SK-MEL-5 (cell line): ENCODE results near the gene SERPINA7. TPM values are rescaled to one million over a fixed set of nuclear protein-coding genes. Genes with fewer than 3 reads are reported as not detected.

Experiments
- total RNA-seq: library from RNA; depleted of rRNA; stranded (reverse); fragments of >200 nt; shearing (Covaris generic); gene quantifications from 2 replicates; pipeline ENCODE4 v1.2.3, GENCODE V29; 2014; rRNA removed

Gene SERPINA7
- total RNA-seq, 1 experiment from 2014 or later, result not detected

Other genes with a start within 250 kb of the SERPINA7 start
- gene NRK, start 216.2 kb downstream of the SERPINA7 start, total RNA-seq, result 0.05 TPM in 1 of 2 replicates, not detected in the other
- gene PWWP3B, start 129.6 kb upstream of the SERPINA7 start, total RNA-seq, result 0.21 and 0.32 TPM in 2 replicates